GM21528 (cell line): ENCODE measurements around the gene GRAP.

Experiments used
- ATAC-seq: cut with Tn5 transposase; IDR thresholded peaks from one replicate; pipeline ENCODE4 v1.9.1; 2021; ENCODE audit warnings: mild to moderate bottlenecking, moderate library complexity; ENCODE audit not compliant: unreplicated experiment, low FRiP score

GRAP gene

GRCh38 chr17:19019041-19019941, 27.5 kb downstream of the GRAP start:
- no peak for ATAC-seq

GRCh38 chr17:19018600-19018950, 28.2 kb downstream of the GRAP start:
- ATAC-seq = no peak

- ATAC-seq = no peak
Observed at GRCh38 chr17:19017804-19018599, 28.8 kb downstream of the GRAP start.

GRCh38 chr17:19017401-19017800, 29.4 kb downstream of the GRAP start:
- no peak for ATAC-seq

- ATAC-seq = no peak
Observed at GRCh38 chr17:19016881-19017280, 29.9 kb downstream of the GRAP start.

GRCh38 chr17:19016297-19016696, 30.5 kb downstream of the GRAP start:
- ATAC-seq = no peak

- ATAC-seq = no peak
Observed at GRCh38 chr17:19015428-19015827, 31.3 kb downstream of the GRAP start.

- no peak for ATAC-seq
Observed at GRCh38 chr17:19014628-19015215, 32.0 kb downstream of the GRAP start.

GRCh38 chr17:19013806-19014627, 32.7 kb downstream of the GRAP start:
- no peak for ATAC-seq

GRCh38 chr17:19013226-19013625, 33.5 kb downstream of the GRAP start:
- ATAC-seq = no peak

- ATAC-seq = no peak
Observed at GRCh38 chr17:19012171-19013080, 34.3 kb downstream of the GRAP start.

- no peak for ATAC-seq
Observed at GRCh38 chr17:19011581-19011980, 35.2 kb downstream of the GRAP start.

- ATAC-seq = no peak
Observed at GRCh38 chr17:19010729-19011505, 35.8 kb downstream of the GRAP start.

GRCh38 chr17:19009970-19010369, 36.8 kb downstream of the GRAP start:
- no peak for ATAC-seq

GRCh38 chr17:19006698-19007097, 40.1 kb downstream of the GRAP start:
- no peak for ATAC-seq

- no peak for ATAC-seq
Observed at GRCh38 chr17:19005789-19006430, 40.8 kb downstream of the GRAP start.

- no peak for ATAC-seq
Observed at GRCh38 chr17:19005137-19005773, 41.5 kb downstream of the GRAP start.
